HepG2 (cell line): ENCODE results near the gene ITIH2. TPM values are rescaled to one million over a fixed set of nuclear protein-coding genes. Genes with fewer than 3 reads are reported as not detected.

Experiments
- GMEB1 ChIP-seq: sonication (generic); formaldehyde crosslinking; IDR thresholded peaks from 2 replicates; pipeline ENCODE4 v1.5.1; 2020; ENCODE audit warnings: missing genetic modification reagents, mild to moderate bottlenecking, borderline replicate concordance
- KMT2B ChIP-seq: IDR thresholded peaks from 2 replicates; pipeline ENCODE4 v1.6.1; 2016; ENCODE audit warnings: missing genetic modification reagents, missing compliant biosample characterization
- NR2C2 ChIP-seq: sonication (generic); formaldehyde crosslinking; IDR thresholded peaks from 2 replicates; pipeline ENCODE4 v1.4.0; 2020; ENCODE audit warnings: missing genetic modification reagents, mild to moderate bottlenecking, moderate library complexity, borderline replicate concordance
- PITX1 ChIP-seq: sonication (generic); formaldehyde crosslinking; IDR thresholded peaks from 2 replicates; pipeline ENCODE4 v1.5.1; 2020; ENCODE audit warnings: mild to moderate bottlenecking, missing genetic modification reagents
- RBM39 ChIP-seq: fragments of 200-400 bp; formaldehyde crosslinking; IDR thresholded peaks from one replicate; pipeline ENCODE4 v1.6.1; 2018; ENCODE audit warnings: antibody characterized with exemption, mild to moderate bottlenecking, low read depth, low read length; ENCODE audit not compliant: poor library complexity, severe bottlenecking
- RERE ChIP-seq: IDR thresholded peaks from 2 replicates; pipeline ENCODE4 v1.6.1; 2016; ENCODE audit warnings: low read depth, missing genetic modification reagents, missing compliant biosample characterization
- SMARCE1 ChIP-seq: fragments of 450-650 bp; IDR thresholded peaks from 2 replicates; pipeline ENCODE4 v1.6.1; 2017; ENCODE audit warnings: borderline replicate concordance
- TEAD3 ChIP-seq: optimal IDR thresholded peaks from 2 replicates; pipeline ENCODE3; 2016; ENCODE audit warnings: borderline replicate concordance
- TOPORS ChIP-seq: sonication (generic); formaldehyde crosslinking; IDR thresholded peaks from 2 replicates; pipeline ENCODE4 v1.8.0; 2023; ENCODE audit warnings: mild to moderate bottlenecking, missing genetic modification reagents
- ZBTB40 ChIP-seq, 2 experiments: fragments of 450-650 bp in 1 of 2; sonication (generic) in 1 of 2; formaldehyde crosslinking in 1 of 2; IDR thresholded peaks; 2 replicates each; pipeline versions ENCODE4 v1.6.1 to v1.8.0; 2016 to 2022; ENCODE audit warnings: antibody characterized with exemption in 1 of 2, mild to moderate bottlenecking in 1 of 2, missing genetic modification reagents in 1 of 2
- ZNF569 ChIP-seq: sonication (generic); formaldehyde crosslinking; IDR thresholded peaks from 2 replicates; pipeline ENCODE4 v1.5.0; 2020; ENCODE audit warnings: mild to moderate bottlenecking, missing genetic modification reagents, moderate library complexity, borderline replicate concordance
- polyA plus RNA-seq, 8 experiments: library from polyadenylated mRNA; depleted of rRNA in 3 of 8; stranded (reverse) in 7 of 8; unstranded in 1 of 8; fragments of >200 nt; fragmentation: Illumina TruSeq in 4 of 8; extraction: Trizol in 4 of 8; gene quantifications; 2 replicates each; pipeline versions ENCODE4 v1.2.1 to v1.2.3, GENCODE V29; 2011 to 2016; ENCODE audit warnings: low read depth in 4 of 8, missing spikeins in 1 of 8, mixed read lengths in 1 of 8; ENCODE audit not compliant: insufficient read depth in 1 of 8
- total RNA-seq, 5 experiments: library from RNA; depleted of rRNA; stranded (reverse); fragments of >200 nt; fragmentation: Illumina TruSeq; extraction: Trizol; gene quantifications; 2 replicates each; pipeline ENCODE4 v1.2.3, GENCODE V29; 2016; ENCODE audit warnings: low read depth in 1 of 5

ITIH2 gene
- total and polyA plus RNA-seq, 2 of the 13 experiments (the other 11 are each of a cell fraction or from before 2014, with no cell fraction given), result 1,197 to 1,427 TPM

GRCh38 chr10:7707102-7707501 is 4.0 kb downstream of the ITIH2 start (continued):
- TF ChIP-seq ZBTB40 (IDR thresholded peaks at IDR 0.05), result no peak
- TF ChIP-seq ZBTB40 (CRISPR knock-in tag; IDR thresholded peaks at IDR 0.05), result no peak
- TF ChIP-seq KMT2B, result no peak
- no peak for TF ChIP-seq ZNF569 (CRISPR knock-in tag)
- TF ChIP-seq PITX1 (CRISPR knock-in tag), result no peak; the same call in 1 of the 2 replicates
- TF ChIP-seq RBM39, result no peak
- TF ChIP-seq RERE (CRISPR knock-in tag), result peak; percentile 82
- TF ChIP-seq TEAD3 (CRISPR knock-in tag), result peak; percentile 20
- TF ChIP-seq TOPORS (CRISPR knock-in tag), result no peak
- TF ChIP-seq NR2C2, result peak; percentile 63
- TF ChIP-seq SMARCE1, result no peak
- no peak; the same call in 1 of the 2 replicates for TF ChIP-seq GMEB1 (CRISPR knock-in tag)
